B cell (primary cell): ENCODE results near the gene ATP6V1C2.

Experiments used
- EZH2 ChIP-seq: IDR thresholded peaks from 2 replicates; pipeline ENCODE4 v1.6.1; 2012; ENCODE audit warnings: borderline replicate concordance, low read depth, mild to moderate bottlenecking, moderate library complexity, low read length; ENCODE audit not compliant: insufficient read depth, poor library complexity, severe bottlenecking
- TF ChIP-seq, protein P1 (sequence below): fragments of 200-600 bp; IDR thresholded peaks from one replicate; pipeline ENCODE4 v1.8.0; 2022; ENCODE audit warnings: antibody characterized with exemption, mild to moderate bottlenecking

- TF ChIP-seq, protein P1, sequence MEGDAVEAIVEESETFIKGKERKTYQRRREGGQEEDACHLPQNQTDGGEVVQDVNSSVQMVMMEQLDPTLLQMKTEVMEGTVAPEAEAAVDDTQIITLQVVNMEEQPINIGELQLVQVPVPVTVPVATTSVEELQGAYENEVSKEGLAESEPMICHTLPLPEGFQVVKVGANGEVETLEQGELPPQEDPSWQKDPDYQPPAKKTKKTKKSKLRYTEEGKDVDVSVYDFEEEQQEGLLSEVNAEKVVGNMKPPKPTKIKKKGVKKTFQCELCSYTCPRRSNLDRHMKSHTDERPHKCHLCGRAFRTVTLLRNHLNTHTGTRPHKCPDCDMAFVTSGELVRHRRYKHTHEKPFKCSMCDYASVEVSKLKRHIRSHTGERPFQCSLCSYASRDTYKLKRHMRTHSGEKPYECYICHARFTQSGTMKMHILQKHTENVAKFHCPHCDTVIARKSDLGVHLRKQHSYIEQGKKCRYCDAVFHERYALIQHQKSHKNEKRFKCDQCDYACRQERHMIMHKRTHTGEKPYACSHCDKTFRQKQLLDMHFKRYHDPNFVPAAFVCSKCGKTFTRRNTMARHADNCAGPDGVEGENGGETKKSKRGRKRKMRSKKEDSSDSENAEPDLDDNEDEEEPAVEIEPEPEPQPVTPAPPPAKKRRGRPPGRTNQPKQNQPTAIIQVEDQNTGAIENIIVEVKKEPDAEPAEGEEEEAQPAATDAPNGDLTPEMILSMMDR: no peak
- TF ChIP-seq EZH2: no peak
Observed at GRCh38 chr2:10733980-10734379, 12.6 kb downstream of the ATP6V1C2 start.
